ENCODE results near the gene VPS13D.

VPS13D gene

DNA sequence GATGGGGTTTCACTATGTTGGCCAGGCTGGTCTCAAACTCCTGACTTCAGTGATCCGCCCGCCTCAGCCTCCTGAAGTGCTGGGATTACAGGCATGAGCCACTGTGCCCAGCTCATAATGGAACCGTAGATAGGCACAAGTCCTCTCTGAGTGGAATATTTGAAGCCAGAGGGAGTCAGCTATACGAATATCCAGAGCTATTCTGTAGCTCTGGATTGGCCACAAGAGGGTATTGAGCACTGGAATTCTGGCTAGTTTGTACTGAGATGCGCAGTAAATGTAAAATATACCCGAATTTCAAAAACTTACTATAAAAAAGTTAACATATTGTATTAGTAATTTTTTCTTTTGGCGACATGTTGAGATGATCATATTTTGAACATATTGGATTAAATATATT is 851 bp upstream of the VPS13D start:
- no peak for DNase-seq (ENCODE audit: low read depth, low spot score)

DNA sequence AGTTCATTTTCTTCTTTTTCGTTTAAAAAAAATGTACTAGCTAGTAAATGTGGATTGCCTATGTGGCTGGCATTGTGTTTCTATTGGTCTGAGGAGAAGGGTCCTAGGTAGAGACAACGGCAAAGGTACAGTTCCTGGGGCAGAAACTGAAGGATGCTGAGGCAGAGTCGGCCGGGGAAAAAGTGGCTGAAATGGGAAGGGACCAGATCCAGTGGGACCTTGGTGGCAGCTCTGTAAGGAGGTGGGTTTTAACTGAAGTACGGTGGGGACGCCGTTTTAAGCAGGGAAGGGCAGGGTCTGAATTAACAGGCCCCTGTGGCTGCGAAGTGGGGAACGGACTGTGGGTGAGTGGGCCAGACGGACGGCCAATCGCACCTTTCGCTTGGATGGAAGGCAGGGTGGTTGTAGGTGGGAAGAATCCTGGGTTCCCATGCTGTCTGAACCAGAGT is 420 bp upstream of the VPS13D start:
- no peak for DNase-seq (ENCODE audit: low read depth, low spot score)

- DNase-seq (ENCODE audit: low read depth, low spot score) = no peak
These were observed 882 bp downstream of the VPS13D start for GRCh38 chr1:12230549-12231275.

- DNase-seq (ENCODE audit: low read depth, low spot score) = no peak
These were observed 1.4 kb downstream of the VPS13D start for GRCh38 chr1:12231276-12231595.

- no peak for DNase-seq (ENCODE audit: low read depth, low spot score)
These were observed 2.4 kb downstream of the VPS13D start for GRCh38 chr1:12232221-12232620.

DNA sequence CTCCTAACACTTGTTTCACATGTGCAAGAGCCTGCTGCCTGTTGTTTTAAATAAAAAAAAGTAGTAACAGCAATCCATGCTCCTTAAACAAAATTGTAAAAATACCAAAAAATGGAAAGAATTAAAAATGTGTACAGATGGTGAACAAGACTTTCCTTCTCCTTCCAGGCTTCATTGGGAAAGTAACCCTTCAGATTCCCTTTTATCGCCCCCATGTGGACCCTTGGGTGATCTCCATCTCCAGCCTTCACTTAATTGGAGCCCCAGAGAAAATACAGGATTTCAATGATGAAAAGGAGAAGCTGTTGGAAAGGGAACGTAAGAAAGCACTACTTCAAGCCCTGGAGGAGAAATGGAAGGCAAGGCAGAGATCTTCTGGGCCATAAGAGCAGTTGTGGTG is 14.2 kb downstream of the VPS13D start:
- DNase-seq (ENCODE audit: low read depth, low spot score) = no peak

DNA sequence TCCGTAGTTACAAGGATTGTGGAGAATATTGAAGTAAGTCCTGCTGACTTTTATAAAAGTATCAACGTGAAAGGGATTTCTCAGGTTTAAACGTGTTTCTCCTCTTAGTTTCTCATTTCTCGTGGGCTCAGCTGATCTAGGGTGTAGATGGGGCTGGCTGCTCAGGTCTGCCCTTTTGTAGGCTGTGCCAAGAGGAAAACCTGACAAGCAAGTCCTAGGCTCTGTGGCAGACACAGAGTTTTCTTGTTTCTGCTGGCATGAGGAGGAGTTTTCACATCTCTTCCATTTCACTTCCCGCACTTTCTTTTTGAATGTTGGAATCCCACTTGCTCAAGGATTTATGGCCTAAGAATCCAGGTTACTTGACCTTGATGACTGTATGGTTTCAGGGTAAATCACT is 14.8 kb downstream of the VPS13D start:
- no peak for DNase-seq (ENCODE audit: low read depth, low spot score)

- no peak for DNase-seq (ENCODE audit: low read depth, low spot score)
These were observed 15.3 kb downstream of the VPS13D start for GRCh38 chr1:12245116-12245515.

- no peak for DNase-seq (ENCODE audit: low read depth, low spot score)
These were observed 15.9 kb downstream of the VPS13D start for GRCh38 chr1:12245733-12246132.

DNA sequence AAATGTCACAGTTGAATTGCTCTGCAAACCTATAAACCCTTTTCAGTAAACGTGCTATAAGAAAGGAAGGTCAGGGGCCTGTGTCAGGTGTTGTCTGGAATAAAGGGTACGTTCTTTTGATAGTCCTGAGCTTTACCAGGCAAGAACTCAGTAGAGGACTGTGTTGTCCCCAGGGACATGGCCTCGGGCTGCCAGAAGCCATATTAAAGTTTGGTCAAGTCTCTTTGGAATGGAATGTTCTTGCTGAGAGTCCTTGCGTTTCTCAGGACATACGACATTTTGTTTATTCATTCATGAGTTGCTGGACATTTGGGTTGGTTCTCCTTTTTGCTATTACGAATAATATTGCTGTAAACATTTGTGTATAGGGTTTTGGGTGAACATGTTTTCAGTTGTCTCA is 16.8 kb downstream of the VPS13D start:
- no peak for DNase-seq (ENCODE audit: low read depth, low spot score)

- no peak for DNase-seq (ENCODE audit: low read depth, low spot score)
These were observed 19.4 kb downstream of the VPS13D start for GRCh38 chr1:12249181-12249580.

DNA sequence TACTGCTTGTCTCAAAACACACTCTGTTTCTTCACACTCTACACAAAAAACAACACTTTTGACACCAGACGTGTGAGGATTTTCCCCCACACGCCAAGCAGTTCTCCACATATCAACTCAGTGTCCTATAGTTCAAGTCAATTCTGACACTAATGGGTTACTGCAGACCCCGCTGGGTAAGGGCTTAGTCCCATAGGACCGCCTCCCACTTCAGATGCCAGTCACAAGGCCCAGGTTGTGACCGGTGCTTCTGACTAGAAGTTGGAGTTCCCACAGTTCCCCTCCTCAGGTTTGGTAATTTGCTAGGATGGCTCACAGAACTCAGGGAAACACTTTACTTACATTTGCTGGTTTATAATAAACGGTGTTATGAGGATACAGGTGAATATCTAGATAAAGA is 19.9 kb downstream of the VPS13D start:
- DNase-seq (ENCODE audit: low read depth, low spot score) = no peak

DNA sequence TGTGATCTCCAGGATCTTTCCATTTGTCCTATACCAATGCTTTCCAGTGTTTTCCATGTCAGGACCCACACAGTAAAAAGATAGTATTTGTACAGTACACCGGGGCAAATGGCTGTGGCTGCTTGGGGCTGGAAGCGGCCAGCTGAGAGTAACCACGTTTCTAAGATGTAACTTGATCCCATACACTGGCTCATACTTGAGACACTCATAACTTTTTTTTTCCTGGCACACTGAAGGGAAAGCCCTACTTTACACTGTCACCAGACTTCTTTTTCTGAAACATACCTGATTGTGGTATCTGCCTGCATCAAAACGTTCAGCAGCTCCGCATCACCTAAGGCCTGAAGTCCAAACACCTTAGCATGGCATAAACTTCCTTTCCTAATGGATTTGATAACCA is 21.6 kb downstream of the VPS13D start:
- no peak for DNase-seq (ENCODE audit: low read depth, low spot score)

- no peak for DNase-seq (ENCODE audit: low read depth, low spot score)
These were observed 26.1 kb downstream of the VPS13D start for GRCh38 chr1:12255913-12256312.

GRCh38 chr1:12258272-12258671 is 28.4 kb downstream of the VPS13D start:
- DNase-seq (ENCODE audit: low read depth, low spot score) = no peak

- no peak for DNase-seq (ENCODE audit: low read depth, low spot score)
These were observed 39.5 kb downstream of the VPS13D start for GRCh38 chr1:12269351-12269750.

- no peak for DNase-seq (ENCODE audit: low read depth, low spot score)
These were observed 41.2 kb downstream of the VPS13D start for GRCh38 chr1:12271033-12271432.

DNA sequence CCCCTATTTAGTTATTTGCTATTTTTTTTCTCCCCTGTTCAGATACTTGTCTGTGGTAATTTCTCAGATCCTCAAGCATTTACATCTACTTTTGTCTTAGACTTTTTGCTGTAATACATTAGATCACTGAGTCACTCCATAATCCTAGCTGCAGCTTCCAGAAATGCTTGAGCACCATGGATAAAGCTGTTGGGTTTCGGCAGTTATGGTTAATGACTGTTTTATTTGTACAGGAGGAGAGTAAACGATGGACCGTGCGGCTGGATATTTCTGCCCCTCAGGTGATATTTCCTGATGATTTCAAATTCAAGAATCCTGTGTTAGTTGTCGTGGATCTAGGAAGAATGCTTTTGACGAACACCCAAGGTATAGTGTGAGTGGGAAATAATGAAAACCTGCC is 42.9 kb downstream of the VPS13D start:
- DNase-seq (ENCODE audit: low read depth, low spot score) = no peak

GRCh38 chr1:12275370-12275769 is 45.5 kb downstream of the VPS13D start:
- DNase-seq (ENCODE audit: low read depth, low spot score) = no peak

GRCh38 chr1:12276225-12276624 is 46.4 kb downstream of the VPS13D start:
- DNase-seq (ENCODE audit: low read depth, low spot score) = no peak

DNA sequence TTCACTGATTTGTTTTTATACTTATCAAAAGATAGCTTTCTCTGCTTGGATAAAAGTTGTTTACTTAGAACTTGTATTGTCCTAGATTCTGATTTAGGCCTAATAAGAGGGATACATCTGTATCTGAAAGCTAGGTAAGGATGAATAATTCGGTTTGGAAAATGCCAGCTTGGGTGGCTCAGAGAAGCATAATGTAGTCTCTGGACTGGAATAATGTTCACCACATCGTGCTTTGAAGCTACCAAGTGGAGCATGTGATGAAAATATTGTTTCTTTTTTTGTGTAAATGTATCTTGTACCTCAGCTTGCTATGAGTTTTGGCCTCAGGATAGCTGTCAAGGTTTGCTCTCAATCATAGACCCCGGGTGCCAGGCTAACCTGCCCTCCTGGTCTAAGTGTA is 49.2 kb downstream of the VPS13D start:
- DNase-seq (ENCODE audit: low read depth, low spot score) = no peak

DNA sequence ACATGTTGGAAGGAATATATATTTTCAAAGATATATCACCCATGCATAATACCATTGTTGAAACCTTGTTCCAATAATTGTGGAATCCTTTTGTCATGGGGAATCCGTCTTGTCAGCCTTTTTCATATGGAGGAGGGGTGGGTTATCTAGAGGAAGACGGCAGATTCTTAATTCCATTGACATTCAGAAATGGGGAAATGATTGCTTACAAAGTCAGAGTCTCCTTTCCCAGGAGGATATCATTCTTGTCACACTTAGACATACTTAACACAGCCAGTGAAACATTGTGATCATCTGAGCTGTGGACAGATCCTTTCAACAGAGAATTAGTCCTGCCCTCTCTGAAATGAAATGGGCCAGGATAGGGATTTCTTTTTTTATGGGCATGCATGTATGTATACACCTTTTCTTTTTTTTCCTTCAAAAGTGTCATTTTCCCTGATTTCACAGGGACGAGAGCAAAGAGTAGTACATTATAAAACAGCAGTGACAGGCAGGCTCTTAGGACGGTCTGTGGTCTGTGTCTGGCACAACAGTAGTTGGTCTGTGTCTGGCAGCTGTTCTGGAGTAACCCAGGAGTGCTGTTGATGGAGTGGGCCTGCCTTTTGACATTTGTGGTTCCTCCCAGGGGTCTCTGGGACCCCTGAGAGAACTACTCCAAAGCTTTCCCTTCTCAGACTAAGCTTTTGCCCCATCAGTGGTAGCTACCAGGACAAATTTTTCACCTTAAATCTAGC is 50.1 kb downstream of the VPS13D start:
- no peak for DNase-seq (ENCODE audit: low read depth, low spot score)

DNA sequence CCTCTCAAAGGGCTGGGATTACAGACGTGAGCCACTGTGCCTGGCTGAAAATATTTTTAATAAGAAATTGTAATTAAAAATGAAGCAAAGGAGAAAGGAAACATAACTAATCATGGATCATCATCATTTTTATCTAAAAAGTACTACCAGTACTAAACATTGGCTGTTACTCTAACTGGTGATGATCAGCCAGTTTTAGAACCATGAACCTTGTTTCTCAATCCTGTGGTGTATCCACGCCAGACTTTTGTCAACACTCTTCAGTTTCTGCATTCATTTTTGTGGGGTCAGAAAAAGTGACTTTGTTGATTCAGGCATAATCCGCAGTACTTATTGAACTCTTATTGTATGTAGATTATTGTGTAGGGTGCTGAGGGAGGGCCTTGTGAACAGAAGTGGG is 52.3 kb downstream of the VPS13D start:
- DNase-seq (ENCODE audit: low read depth, low spot score) = no peak

DNA sequence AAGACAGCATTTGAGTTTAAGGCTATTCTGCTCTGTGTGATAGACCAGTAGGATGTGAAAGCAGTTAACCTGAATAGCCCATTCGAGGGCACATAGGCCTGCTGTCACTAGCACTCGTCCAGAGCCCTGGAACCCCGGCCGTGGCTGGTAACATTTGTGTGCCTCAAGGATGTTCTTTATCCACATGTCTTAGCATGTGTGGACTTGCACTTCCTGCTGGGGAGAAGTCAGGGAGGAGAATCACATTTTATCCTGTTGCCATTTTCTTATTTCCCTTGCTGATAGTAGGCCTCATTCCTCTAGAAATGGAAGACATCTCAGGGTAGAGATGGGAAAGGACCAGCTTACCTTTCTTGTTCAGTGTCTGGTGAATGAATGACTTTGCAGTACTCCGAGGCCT is 54.7 kb downstream of the VPS13D start:
- no peak for DNase-seq (ENCODE audit: low read depth, low spot score)
